Activated CD4-positive, alpha-beta T cell treated with anti-CD3 and anti-CD28 coated beads, Interleukin-2, amount 10 ng/mL, durations not matched to agents 24 days and 14 days (primary cell): ENCODE data around the gene CCR7. TPM values are rescaled to one million over a fixed set of nuclear protein-coding genes. Genes with fewer than 3 reads are reported as not detected.
A peak's percentile ranks its signal among the peaks of the same experiment; 100 is the strongest.
"Not testable (repeated sequence)": the region's sequence is repeated elsewhere in the genome, so short reads cannot be mapped to it uniquely, and the experiment has no call there.

Source experiments
- DNase-seq: peaks from one replicate; pipeline ENCODE4 v3.0.0; 2022
- H3K27ac Mint-ChIP-seq: one replicate; pipeline ENCODE4 v1.8.0; 2022; ENCODE audit warnings: mild to moderate bottlenecking, mixed read lengths
- H3K27me3 Mint-ChIP-seq: one replicate; pipeline ENCODE4 v1.8.0; 2022; ENCODE audit warnings: mixed read lengths
- H3K36me3 Mint-ChIP-seq: one replicate; pipeline ENCODE4 v1.8.0; 2022; ENCODE audit warnings: low read depth, mild to moderate bottlenecking, mixed read lengths
- H3K4me1 Mint-ChIP-seq: one replicate; pipeline ENCODE4 v1.8.0; 2021; ENCODE audit warnings: mixed read lengths
- H3K4me3 Mint-ChIP-seq: one replicate; pipeline ENCODE4 v1.8.0; 2022; ENCODE audit warnings: mild to moderate bottlenecking, moderate library complexity, mixed read lengths
- H3K9me3 Mint-ChIP-seq: one replicate; pipeline ENCODE4 v1.8.0; 2021; ENCODE audit warnings: mixed read lengths
- intact Hi-C: fragments of 100-400 bp; cut with micrococcal nuclease; formaldehyde crosslinking; loops from one replicate; pipeline ENCODE4 v1.15.1; 2023
- total RNA-seq: library from RNA; stranded (reverse); gene quantifications from 2 replicates; pipeline ENCODE4 v1.2.3, GENCODE V29; 2022

The CCR7 gene
- total RNA-seq, 1 donor from 2014 or later = 220 TPM

GRCh38 chr17:40602445-40603443, 37.5 kb upstream of the CCR7 start:
- Mint-ChIP-seq H3K9me3 (no peaks in the 10 kb centered on the region), H3K36me3 (peaks cover 5% of the 10 kb centered on the region), H3K4me1 (peaks cover 83% of the 10 kb centered on the region), H3K4me3 (peak overlapping the region; percentile 71), H3K27ac (peak overlapping the region; percentile 96), H3K27me3 (no peaks in the 10 kb centered on the region)
- intact Hi-C loops = loop anchor here (1.0 to 5.0 kb wide), 2 partner anchors 41 to 185 kb away; partner anchors contain the start of gene TOP2A
- peak; percentile 91 for DNase-seq

- peaks cover 79% of the 10 kb centered on the region for H3K4me1 Mint-ChIP-seq
- no peaks in the 10 kb centered on the region for H3K27me3 Mint-ChIP-seq
- no peak for DNase-seq
- H3K36me3 Mint-ChIP-seq = peaks cover 13% of the 10 kb centered on the region
- intact Hi-C loops = loop anchor here (5.0 kb wide), 1 partner anchor 183 kb away; the partner anchor contains the start of gene TOP2A
- H3K27ac Mint-ChIP-seq = peak overlapping the region; percentile 92
- H3K9me3 Mint-ChIP-seq = peaks cover 5% of the 10 kb centered on the region
- H3K4me3 Mint-ChIP-seq = no peak overlapping the region
Observed at GRCh38 chr17:40600486-40601046, 35.3 kb upstream of the CCR7 start.

- Mint-ChIP-seq H3K4me1 (peaks cover 77% of the 10 kb centered on the region), H3K36me3 (peaks cover 15% of the 10 kb centered on the region), H3K27me3 (no peaks in the 10 kb centered on the region), H3K4me3 (peak overlapping the region; percentile 62), H3K27ac (peak overlapping the region; percentile 92), H3K9me3 (peaks cover 5% of the 10 kb centered on the region)
- intact Hi-C loops = loop anchor here (1.0 kb wide), 3 partner anchors 22 to 58 kb away; no protein-coding TSS in a partner anchor
- DNase-seq = no peak
Observed at GRCh38 chr17:40599468-40599763, 34.1 kb upstream of the CCR7 start.

GRCh38 chr17:40598619-40599467, 33.6 kb upstream of the CCR7 start:
- Mint-ChIP-seq H3K27ac (peak overlapping the region; percentile 92), H3K4me1 (peaks cover 72% of the 10 kb centered on the region), H3K27me3 (no peaks in the 10 kb centered on the region), H3K4me3 (peak overlapping the region; percentile 62), H3K36me3 (peaks cover 15% of the 10 kb centered on the region), H3K9me3 (peaks cover 5% of the 10 kb centered on the region)
- DNase-seq = peak; percentile 88
- intact Hi-C loops = loop anchor here (1.0 kb wide), 5 partner anchors 13 to 58 kb away; no protein-coding TSS in a partner anchor

- Mint-ChIP-seq H3K36me3 (peaks cover 15% of the 10 kb centered on the region), H3K4me1 (peaks cover 69% of the 10 kb centered on the region), H3K27me3 (no peaks in the 10 kb centered on the region), H3K9me3 (peaks cover 5% of the 10 kb centered on the region), H3K27ac (peak overlapping the region; percentile 92), H3K4me3 (peak overlapping the region; percentile 62)
- intact Hi-C loops = loop anchor here (1.0 kb wide), 2 partner anchors 12 to 17 kb away; no protein-coding TSS in a partner anchor
- DNase-seq = no peak
Observed at GRCh38 chr17:40598301-40598618, 33.0 kb upstream of the CCR7 start.

DNA sequence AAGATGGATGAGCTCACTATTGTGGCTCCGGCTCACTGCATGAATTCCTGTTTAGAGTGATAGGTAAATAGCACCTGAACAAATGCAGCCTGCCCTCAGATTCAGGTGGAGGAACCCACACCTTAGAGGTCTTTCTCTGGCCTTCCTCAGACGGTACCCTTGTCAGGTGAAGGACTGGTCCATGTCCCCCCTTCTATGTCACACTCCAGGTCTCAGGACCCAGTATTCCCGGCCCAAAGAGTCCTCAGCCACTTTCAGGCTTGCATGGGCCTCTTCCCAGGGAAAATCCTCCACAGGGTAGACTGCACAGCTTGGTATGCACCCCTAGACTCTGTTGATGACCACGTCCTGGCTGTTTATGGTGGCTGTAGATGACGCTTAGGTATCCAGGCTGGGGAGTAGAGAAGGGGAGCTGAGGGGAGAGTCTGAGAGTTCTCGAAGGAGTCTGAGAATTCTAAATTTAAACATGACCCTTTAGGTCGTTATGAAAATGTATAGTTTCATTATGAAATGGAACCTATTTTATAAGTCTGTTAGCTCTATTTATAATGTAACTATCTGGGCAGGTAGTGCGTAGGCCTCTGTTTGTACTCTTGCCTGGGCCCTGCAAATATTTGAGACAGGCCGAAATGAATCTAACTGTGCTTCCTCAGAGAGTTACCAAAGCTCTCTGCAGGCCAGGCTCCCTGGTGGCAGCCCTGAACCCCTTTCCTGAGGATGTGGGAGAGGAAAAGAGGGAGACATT, 32.5 kb upstream of the CCR7 start:
- Mint-ChIP-seq H3K27me3 (no peaks in the 10 kb centered on the region), H3K4me3 (peak overlapping the region; percentile 62), H3K4me1 (peaks cover 63% of the 10 kb centered on the region), H3K9me3 (peaks cover 5% of the 10 kb centered on the region), H3K36me3 (peaks cover 14% of the 10 kb centered on the region), H3K27ac (peak overlapping the region; percentile 92)
- intact Hi-C loops = loop anchor here (1.0 kb wide), 2 partner anchors 11 to 18 kb away; no protein-coding TSS in a partner anchor
- no peak for DNase-seq

GRCh38 chr17:40597156-40597555, 31.9 kb upstream of the CCR7 start:
- Mint-ChIP-seq H3K9me3 (peaks cover 5% of the 10 kb centered on the region), H3K27ac (peak overlapping the region; percentile 92), H3K36me3 (peaks cover 12% of the 10 kb centered on the region), H3K4me3 (peak overlapping the region; percentile 23), H3K4me1 (peaks cover 59% of the 10 kb centered on the region), H3K27me3 (no peaks in the 10 kb centered on the region)
- no peak for DNase-seq
- intact Hi-C loops = no loop called here

- H3K36me3 Mint-ChIP-seq = peaks cover 10% of the 10 kb centered on the region
- peak overlapping the region; percentile 83 for H3K27ac Mint-ChIP-seq
- peak overlapping the region; percentile 52 for H3K4me3 Mint-ChIP-seq
- peak; percentile 74 for DNase-seq
- peaks cover 5% of the 10 kb centered on the region for H3K9me3 Mint-ChIP-seq
- peaks cover 54% of the 10 kb centered on the region for H3K4me1 Mint-ChIP-seq
- no peaks in the 10 kb centered on the region for H3K27me3 Mint-ChIP-seq
- intact Hi-C loops = no loop called here
Observed at GRCh38 chr17:40596261-40596919, 31.1 kb upstream of the CCR7 start.

- intact Hi-C loops = no loop called here
- Mint-ChIP-seq H3K27ac (no peak overlapping the region), H3K36me3 (peaks cover 15% of the 10 kb centered on the region), H3K9me3 (peaks cover 10% of the 10 kb centered on the region), H3K27me3 (no peaks in the 10 kb centered on the region), H3K4me1 (peaks cover 50% of the 10 kb centered on the region), H3K4me3 (no peak overlapping the region)
- no peak for DNase-seq
Observed at GRCh38 chr17:40590742-40591141, 25.5 kb upstream of the CCR7 start.

- peaks cover 29% of the 10 kb centered on the region for H3K36me3 Mint-ChIP-seq
- H3K27me3 Mint-ChIP-seq = no peaks in the 10 kb centered on the region
- H3K4me3 Mint-ChIP-seq = peak overlapping the region; percentile 27
- DNase-seq = peak; percentile 75
- intact Hi-C loops = no loop called here
- H3K4me1 Mint-ChIP-seq = peaks cover 53% of the 10 kb centered on the region
- H3K27ac Mint-ChIP-seq = peak overlapping the region; percentile 30
- peaks cover 24% of the 10 kb centered on the region for H3K9me3 Mint-ChIP-seq
Observed at GRCh38 chr17:40588552-40588951, 23.3 kb upstream of the CCR7 start.

GRCh38 chr17:40586264-40586663, 21.0 kb upstream of the CCR7 start:
- intact Hi-C loops = loop anchor here (1.0 to 2.0 kb wide), 2 partner anchors 12 to 13 kb away; no protein-coding TSS in a partner anchor
- H3K27me3 Mint-ChIP-seq = not testable (repeated sequence)
- peak overlapping the region; percentile 51 for H3K4me3 Mint-ChIP-seq
- peaks cover 30% of the 10 kb centered on the region for H3K36me3 Mint-ChIP-seq
- peak overlapping the region; percentile 75 for H3K27ac Mint-ChIP-seq
- peaks cover 24% of the 10 kb centered on the region for H3K9me3 Mint-ChIP-seq
- peak; percentile 63 for DNase-seq
- peaks cover 72% of the 10 kb centered on the region for H3K4me1 Mint-ChIP-seq

DNA sequence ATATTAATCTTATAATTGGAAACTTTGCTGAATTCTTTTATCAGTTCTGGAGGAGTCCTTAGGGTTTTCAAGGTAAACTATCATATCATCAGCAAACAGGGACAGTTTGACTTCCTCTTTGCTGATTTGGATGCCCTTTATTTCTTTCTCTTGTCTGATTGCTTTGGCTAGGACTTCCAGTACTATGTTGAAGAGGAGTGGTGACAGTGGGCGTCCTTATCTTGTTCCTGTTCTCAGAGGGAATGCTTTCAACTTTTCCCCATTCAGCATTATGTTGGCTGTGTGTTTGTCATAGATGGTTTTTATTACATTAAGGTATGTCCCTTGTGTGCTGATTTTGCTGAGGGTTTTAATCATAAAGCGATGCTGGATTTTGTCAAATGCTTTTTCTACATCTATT, 19.7 kb upstream of the CCR7 start:
- H3K4me3 Mint-ChIP-seq, intact Hi-C loops, H3K27me3 Mint-ChIP-seq, DNase-seq, H3K27ac Mint-ChIP-seq: not testable (repeated sequence)
- H3K4me1 Mint-ChIP-seq = peaks cover 74% of the 10 kb centered on the region
- peaks cover 21% of the 10 kb centered on the region for H3K9me3 Mint-ChIP-seq
- peaks cover 31% of the 10 kb centered on the region for H3K36me3 Mint-ChIP-seq
